Kasumi-1 (cell line): Measurements from ENCODE around the gene LRP6.

ENCODE experiments used
- DNase-seq, 2 experiments: peaks; one replicate each; lab custom pipeline; 2025; lab: John Stamatoyannopoulos, UW

LRP6 gene

DNA sequence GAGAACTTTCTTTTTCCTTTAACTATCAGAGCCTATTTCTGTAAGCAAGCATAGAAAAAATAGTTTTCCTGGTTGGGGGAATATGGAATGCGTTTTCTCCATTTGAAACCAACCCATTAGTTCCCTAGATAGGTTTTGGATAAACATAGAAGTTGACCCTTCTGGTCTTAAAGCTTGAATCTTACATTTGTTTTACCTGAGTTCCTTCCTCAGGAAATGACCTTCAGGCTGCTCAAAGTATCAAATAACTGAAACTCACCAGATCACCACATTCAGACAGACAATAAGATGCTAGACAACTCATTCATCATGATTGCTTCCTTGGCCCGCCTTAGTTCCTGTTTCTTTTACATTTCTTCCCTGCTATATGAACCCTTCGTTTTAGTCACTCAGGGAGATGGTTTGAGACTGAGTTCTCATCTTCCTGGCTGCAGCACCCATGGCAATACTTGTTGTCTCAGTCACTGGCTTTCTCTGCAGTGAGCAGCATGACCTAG is 52.2 kb downstream of the LRP6 start:
- DNase-seq: peak; percentile 42 to 57

DNA sequence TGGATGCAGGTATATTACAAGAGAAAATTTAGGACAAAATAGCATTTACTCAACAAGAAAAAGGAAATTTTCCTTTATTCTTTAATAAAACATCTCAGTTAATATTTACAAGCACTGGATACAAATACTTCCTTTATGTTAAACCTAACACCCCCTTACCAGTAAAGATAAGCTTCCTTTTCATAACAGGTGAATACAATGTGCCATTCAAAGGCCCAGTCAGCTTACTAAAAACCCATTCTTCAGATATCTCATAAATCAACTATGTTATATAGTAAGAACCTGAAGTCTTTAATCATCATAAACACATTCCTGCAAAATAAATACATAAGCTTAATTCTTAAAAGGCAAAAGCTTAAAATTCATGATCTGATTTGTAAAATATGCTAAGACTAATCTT is 52.6 kb downstream of the LRP6 start:
- DNase-seq: no peak

DNA sequence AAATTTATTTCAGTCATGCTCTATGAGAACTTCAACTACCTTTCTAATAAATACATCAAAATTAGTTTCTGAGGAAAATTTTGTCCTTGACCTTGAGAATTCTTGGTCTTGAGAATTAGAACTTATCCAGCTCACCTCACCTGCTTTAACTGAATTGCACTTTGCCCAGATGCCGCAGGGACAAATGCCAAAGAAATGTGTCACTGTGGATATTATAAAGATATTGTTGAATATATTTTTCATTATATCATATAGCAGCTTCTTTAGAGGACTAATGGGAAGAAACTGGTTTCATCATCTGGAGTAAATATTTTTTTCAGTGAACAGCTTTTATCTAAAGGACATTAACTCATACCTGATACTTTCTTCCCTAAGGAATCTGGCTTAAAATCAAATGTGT is 54.1 kb downstream of the LRP6 start:
- DNase-seq: no peak

DNA sequence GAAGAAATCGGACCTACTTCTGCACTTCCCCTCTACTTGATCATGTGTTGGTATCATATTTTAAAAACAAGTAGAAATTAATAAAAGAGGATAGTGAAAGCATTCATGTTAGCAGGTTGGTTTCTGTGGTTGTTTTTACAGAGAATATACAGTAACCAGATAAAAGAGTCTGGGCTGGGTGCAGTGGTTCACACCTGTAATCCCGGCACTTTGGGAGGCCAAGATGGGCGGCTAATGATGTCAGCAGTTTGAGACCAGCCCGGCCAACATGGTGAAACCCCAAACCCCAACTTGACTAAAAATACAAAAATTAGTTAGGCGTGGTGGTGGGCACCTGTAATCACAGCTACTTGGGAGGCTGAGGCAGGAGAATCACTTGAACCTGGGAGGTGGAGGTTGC is 55.9 kb downstream of the LRP6 start:
- no peak for DNase-seq

DNA sequence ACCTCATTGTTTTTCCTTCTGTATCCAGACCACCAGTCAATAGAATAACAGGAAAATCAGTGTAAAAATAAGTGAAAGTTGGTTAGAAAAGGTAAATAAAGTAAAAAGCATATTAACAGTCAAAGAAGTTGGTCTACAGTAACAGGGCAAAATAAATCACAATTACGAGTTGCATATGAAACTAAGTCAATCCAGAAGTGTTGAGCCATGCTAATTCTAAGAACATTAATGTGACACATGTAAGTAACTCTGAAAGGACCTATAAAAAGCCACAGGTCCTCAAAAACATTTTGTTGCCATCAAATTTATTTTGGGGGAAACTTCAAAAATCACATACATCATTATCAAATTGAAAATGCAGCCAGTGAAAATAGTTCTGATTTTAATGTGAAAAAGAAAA is 56.4 kb downstream of the LRP6 start:
- no peak for DNase-seq

DNA sequence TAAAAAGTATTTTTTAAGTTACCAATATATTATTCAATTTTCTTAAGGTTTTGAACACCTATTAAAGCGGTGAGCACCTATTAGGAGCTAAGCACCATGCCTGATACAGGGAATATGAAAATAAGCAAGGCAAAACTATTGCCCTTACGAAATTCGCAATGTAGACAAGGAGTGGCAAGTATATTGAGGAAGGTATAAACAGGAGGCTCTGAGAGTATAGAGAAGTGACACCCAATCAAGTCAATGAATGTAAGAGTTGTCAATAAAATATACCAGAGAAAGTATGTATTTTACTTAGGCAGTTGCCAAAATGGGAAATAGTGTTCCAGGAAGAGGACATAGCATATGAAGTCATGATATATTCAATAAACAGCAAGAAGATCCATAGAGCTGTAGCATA is 57.2 kb downstream of the LRP6 start:
- no peak for DNase-seq

DNA sequence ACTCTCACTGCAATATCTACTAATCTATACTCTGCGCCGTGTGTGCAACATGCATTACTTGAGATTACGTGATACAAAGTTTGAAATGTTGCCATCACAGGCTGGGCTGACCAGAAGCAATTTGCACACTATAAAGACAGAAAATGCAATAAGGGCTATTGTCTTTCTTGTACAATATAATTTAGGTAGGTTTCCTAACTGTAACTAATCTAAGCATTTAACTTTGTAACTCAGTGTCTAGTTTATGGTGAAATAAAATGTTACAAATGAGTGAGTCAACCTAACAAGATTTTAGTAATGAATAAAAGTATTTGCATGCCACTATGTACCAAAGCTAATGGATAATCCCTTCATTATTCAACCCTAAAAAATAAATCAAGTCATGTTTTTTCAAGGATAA is 57.8 kb downstream of the LRP6 start:
- DNase-seq: no peak

DNA sequence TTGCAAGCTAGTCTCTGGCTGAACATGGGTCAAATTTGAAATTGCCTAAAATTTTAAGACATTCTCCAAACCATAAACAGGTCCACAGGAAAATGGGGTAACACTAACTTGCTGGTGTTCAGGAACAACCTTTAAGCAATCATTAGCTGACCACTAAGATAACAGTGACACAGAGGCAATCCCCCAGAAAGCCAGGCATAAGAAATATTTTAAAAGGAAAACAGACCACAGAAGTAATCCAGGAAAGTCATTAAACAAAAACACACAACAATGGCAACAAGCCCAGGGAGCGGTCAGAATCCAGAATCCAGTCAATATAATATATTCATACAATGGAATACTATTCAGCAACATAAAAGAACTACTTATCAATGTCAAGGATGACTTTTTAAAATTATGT is 59.1 kb downstream of the LRP6 start:
- no peak for DNase-seq

DNA sequence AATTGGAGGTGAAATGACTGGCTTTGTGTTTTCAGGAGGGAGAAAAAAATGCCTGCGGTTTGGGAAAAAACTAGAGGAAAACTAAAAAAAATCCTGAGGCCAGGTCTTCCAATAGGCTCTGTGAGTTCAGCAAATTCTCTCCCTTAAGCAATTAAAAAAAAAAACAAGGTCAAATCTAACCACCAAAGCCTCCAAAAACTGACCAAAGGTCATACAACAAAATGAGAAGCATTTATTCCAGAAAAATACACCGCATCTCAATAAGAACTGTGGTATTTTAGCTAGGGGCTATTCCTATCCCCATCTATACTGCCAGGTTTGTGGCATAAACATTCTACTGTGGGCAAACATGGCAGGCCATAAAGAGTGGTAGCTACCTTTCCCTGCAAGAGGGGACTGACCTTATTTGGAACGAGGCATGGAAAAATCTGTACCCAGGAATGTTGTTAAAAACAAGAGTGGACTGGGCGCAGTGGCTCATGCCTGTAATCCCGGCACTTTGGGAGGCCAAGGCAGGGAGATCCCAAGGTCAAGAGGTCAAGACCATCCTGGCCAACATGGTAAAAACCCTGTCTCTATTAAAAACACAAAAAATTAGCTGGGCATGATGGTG is 60.0 kb downstream of the LRP6 start:
- no peak for DNase-seq

DNA sequence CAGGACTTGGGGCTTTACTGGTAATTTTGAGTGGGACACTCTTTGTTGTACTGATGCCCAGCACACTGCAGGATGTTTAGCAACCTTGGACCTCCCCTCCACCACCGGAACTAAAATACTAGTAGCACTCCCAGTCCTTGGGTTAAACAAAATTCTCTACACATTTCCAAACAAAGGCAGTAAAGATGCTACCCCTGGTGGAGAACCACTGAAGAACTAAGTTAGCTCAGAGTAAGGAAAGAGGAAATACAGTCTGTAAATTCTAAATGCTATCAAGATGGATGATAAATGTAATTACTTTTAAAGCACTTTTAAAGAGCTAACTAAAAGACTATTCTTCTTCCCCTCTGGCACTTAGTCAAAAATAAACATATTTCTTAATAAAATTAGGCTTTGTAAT is 64.1 kb downstream of the LRP6 start:
- no peak for DNase-seq

DNA sequence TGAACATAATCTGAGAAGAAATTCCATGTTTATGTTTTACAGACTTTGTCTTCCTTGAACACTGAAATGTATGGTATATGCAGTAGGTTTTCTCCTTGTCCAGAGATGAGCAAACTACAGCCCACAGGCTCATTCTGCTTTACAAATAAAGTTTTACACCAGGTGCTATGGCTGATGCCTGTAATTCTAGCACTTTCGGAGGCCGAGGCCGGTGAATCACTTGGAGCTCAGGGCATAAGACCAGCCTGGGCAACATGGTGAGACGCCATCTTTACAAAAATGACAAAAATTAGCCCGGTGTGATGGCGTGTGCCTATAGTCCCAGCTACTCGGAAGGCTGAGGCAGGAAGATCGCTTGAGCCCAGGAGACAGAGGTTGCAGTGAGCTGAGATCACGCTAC is 64.7 kb downstream of the LRP6 start:
- DNase-seq: no peak

DNA sequence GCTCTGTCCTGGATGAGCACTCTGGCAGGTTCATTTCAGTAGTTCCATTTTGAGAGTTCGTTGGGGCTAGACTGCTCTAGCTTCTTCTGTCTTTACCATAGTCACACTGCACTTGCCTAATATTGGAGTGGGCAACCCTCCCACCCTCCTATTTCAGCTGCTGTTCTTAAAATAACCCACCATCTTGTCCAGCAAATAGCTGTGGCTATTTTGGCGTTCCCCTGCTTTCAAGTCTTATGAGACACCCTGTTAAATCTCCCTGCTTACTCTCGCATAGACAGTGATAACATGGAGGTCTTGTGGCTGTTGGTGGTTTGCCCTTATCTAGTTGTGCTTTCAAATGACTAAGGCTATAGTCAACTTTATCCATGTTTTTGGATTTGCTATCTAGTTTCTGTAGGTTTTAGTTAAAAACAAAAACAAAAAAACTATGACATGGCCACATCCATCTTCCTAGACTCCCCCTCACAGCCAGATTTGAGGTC is 65.5 kb downstream of the LRP6 start:
- DNase-seq: no peak

DNA sequence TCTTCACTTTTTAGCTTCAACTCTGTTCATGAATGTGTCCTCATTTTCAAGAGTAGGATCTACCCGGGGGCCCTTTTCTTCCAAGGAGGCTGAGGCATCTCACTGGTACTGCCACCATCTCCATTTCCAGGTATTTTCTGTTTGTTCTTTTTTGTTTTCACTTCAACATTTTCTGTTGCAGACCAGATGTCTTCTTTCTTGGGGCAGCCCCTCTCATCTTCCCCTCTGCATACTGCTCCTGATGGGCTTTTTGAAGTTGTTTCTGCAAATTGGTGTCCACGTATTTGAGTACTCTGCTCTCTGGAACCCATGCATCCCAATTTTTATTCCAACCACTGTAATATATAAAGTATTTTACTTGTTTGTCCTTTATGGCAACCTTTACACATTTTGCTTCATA is 66.5 kb downstream of the LRP6 start:
- DNase-seq: no peak

DNA sequence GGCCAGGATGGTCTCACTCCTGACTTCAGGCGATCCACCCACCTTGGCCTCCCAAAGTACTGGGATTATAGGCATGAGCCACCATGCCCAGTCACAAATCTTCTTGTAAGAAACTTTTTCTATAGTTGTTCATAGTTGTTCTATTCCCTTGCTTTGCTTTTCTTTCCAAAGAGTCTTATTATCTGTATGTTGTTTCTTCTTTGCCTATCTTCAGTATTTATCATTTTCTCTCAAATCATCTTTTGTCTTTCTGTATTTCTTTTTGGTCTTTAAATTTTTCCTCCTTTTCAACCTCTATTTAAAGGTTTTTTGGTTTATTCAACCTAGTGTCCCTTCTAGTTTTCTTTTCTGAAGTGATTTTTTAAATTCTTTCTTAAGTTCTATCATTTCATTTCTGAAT is 68.7 kb downstream of the LRP6 start:
- no peak for DNase-seq

DNA sequence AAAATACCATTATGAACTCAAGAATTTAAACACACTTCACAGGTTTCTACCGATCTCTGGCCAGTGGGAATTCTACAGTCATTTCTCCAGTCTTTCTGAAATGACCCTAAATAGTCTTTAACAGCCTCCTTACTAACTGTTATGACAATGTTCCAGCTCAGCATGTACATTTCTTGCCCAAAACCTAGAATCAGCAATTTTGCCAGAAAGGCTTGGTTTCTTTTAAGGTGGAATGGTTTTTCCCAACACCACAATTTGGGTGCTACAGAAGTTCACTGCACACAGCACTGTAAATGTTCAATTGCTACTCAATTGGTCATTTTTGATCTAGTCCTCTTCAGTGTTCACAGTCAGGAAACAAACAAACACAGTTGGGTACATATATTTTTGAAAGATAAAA is 69.7 kb downstream of the LRP6 start:
- no peak for DNase-seq

DNA sequence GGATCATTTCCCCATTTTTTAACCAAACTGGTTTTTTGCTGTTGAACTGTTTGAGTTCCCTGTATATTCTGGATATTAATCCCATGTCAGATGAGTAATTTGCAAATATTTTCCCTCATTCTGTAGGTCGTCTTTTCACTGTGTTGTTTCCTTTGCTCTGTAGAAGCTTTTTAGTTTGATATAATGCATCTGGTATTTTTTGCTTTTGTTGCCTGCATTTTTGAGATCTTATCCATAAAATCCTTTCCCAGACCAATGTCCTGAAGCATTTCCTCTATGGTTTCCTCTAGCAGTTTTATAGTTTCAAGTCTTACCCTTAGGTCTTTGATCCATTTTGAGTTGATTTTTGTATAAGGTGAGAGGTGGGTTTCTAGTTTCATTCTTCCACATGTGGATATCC is 71.3 kb downstream of the LRP6 start:
- DNase-seq: no peak

DNA sequence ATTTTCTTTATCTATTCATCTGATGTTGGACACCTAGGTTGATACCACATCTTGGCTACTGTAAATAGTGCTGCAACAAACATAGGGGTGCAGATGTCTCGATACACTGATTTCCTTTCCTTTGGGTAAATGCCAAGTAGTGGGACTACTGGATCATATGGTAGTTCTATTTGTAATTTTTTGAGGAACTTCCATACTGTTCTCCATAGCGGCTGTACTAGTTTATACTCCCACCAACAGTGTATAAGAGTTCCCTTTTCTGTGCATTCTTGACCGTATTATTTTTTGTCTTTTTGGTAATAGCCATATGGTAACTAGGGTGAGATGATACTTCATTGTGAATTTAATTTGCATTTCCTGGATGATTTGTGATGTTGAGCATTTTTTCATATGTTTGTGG is 71.8 kb downstream of the LRP6 start:
- DNase-seq: peak; percentile 4

DNA sequence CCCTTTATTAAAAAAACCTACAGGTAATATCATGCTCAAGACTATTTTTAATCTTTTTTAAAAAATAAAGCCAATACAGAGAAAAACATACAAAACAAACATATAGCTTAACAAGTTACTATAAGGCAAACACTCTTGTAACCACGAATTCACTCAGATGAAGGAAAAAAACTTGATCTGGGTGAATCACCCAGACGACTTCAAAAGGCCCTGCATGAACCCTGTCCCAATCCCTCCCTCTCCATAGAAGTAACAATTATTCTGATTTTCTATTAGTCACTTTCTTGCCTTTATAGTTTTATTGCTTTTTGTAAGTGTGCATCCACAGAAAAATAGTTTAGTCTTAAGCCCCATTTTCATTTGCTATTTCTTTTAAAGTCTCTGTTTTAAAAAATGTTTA is 72.6 kb downstream of the LRP6 start:
- no peak for DNase-seq

DNA sequence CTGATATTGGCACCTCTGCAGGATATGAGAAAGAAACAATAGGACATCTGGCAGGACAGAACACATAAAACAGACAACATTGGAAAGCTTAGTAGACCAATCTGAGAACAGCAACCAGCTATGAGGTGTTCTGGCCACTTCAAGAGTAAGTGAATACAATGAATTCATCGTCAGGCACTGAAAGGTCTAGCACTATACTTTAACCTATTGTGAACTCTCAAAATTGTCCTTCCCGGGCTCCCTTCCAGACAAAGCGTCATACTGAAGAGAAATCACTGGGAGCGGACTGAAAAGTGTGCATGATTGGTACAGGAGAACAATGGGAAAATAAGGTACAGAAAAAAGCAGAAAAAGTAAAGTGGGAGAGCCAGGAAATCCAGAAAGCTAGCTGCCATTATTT is 75.8 kb downstream of the LRP6 start:
- DNase-seq: no peak

DNA sequence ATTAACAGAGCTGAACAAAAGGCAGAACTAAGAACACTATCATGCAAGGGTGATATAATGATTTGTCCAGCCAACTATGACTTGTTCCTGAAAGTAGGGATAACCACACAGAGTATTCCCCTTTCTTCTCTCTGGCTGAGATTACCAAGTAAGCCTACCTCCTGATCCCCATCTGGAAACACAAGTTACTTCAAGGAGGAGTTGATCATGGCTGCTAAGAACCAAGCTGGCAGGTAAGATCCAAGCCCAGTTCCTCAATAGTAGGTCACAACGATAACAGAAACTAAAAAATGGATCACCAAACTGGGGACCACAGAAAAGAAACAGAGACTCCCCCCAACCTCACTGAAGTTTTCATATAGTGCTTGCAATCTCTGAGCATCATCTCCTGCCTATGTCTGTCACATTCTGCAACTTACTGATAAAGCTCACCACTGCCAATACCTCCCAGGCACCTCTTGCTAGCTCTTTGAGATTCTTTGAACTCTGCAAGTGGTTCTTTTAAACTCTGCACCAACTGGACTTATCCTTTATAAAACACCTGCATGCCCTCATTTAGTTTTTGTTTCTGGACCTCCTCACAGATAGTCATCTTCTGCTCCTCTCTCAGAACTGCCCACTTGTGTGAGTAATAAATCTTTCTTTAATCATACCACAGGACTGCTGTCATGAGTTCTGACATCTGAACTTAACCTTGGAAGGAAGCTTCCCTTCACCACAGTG is 76.6 kb downstream of the LRP6 start:
- DNase-seq: no peak

DNA sequence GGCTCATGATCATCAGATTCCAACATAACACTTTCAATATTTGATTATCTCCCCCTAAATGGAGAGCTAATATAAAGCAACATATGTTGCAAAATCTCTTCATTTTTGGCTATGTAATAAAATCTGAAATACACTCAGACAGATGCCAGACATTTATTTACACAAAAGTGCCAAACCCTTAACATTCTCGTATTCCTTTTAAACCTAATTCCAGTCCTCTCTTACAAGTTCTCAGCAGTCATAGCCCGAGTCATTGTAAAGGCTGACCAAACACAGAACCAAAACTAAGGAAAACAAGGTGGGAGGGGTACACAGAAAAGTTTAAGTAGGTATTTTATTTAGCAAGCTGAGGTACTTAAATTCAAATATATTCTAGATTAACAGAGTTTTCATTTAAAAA is 81.4 kb downstream of the LRP6 start:
- no peak for DNase-seq

DNA sequence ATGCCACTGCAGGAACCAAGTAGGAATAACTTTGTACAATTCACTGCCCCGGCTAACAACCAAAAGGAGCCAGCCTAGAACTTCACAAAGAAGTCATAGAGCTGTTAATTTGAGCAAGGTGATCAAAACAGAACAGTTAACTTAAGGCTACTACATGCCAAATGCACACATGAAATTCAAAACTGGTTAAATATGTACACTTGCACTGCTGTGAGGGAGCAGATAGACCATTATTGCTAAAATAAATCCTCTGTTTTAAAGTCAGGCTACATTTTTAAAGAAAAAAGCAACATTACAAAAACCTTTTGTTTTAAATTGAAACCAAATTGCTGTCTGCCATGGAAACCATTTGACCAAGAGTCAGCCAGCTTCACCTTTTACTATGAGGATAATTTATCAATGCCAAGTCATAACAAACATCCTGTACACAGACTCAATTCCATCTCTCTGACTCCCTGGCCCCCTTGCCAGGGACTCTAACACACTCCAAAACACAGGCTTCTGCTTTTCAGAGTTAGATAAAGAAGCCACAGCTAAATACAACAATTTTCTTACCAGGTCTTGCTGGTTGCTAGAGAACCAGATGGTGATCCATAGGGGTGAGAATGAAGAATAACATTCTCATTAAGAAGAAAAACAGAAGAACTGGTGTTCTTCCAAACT is 84.0 kb downstream of the LRP6 start:
- DNase-seq: no peak

DNA sequence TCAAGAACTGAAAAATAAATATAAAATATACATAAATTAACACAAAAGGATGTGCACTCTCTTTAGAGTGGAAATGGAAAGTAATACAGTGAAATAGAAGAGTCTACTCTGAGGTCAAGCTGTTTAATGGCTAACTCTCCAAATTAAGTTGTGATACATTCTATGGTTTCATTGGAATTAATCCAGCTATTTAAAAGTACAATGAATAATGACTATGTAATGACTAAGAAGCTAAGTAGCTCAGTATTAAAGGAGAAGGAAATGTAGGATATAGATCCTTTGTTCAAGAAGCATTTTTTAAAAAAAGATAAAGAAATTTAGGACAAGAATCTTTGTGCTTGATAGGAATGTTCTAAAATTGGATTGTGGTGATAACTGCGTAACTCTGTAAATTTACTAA is 85.3 kb downstream of the LRP6 start:
- no peak for DNase-seq
